Posterior vena cava (tissue), 2 donors: ENCODE data around the gene GAPDHS. TPM values are rescaled to one million over a fixed set of nuclear protein-coding genes. Genes with fewer than 3 reads are reported as not detected.

Source experiments
- DNase-seq: peaks from one replicate; pipeline ENCODE4 v3.0.0-alpha.2; 2020; ENCODE audit warnings: low spot score
- intact Hi-C, 2 donors: fragments of 100-400 bp; cut with DNase I; formaldehyde crosslinking; loops; one replicate each; pipeline versions ENCODE4 v1.14.1 to v1.14.2; 2022 to 2023
- long read RNA-seq, 2 donors: library from polyadenylated mRNA; unstranded; transcript quantifications; one replicate each; pipeline ENCODE4 v2.0.0, GENCODE V29; 2020 to 2021
- total RNA-seq, 2 donors: library from RNA; stranded (reverse); fragmentation: NEBNext Ultra II Directional; extraction: Animal tissue kit (Norgen Biotek cat#: 25700); gene quantifications; one replicate each; pipeline ENCODE4 v1.2.1, GENCODE V29; 2021
- donor health status: DM: yes; HTN: yes; CAD: no.
- donor health status: DM: yes; HTN: yes; CAD: no.

The GAPDHS gene
- not detected for total RNA-seq
- long read RNA-seq, donor 1 = 0 reads
- long read RNA-seq, donor 2 = 0 reads

DNA sequence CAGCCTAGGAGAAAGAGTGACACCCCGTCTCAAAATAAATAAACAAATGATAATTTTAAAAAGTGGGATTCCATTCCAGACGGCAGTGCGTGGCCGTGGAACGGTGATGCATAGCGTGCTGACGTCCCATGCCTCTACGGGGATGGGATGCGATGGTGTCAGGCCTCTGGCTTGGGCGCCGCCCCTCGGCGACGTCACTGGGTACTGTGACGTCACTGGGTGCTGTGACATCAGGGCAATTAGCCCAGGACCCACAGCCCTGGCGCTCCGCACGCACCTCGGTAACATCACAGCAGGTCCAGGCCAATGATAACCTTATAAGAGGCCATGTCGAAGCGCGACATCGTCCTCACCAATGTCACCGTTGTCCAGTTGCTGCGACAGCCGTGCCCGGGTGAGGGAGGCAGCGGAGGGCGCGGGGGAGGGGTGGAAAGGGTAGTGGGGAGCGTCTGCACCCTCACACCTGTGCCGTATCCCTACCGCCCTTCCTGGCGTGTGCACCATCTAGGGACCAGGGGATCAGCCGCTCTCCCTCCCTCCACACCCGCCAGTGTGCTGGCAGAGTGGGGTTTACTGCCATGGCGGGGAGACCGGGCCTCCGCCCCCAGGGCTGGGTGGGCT, at the start of gene GAPDHS:
TSS of gene GAPDHS (plus strand) at position 256 of the 621 bp plus-strand sequence. CDS start at position 328, 72 bp downstream.
- DNase-seq = no peak
- intact Hi-C loops = no loop called here

DNA sequence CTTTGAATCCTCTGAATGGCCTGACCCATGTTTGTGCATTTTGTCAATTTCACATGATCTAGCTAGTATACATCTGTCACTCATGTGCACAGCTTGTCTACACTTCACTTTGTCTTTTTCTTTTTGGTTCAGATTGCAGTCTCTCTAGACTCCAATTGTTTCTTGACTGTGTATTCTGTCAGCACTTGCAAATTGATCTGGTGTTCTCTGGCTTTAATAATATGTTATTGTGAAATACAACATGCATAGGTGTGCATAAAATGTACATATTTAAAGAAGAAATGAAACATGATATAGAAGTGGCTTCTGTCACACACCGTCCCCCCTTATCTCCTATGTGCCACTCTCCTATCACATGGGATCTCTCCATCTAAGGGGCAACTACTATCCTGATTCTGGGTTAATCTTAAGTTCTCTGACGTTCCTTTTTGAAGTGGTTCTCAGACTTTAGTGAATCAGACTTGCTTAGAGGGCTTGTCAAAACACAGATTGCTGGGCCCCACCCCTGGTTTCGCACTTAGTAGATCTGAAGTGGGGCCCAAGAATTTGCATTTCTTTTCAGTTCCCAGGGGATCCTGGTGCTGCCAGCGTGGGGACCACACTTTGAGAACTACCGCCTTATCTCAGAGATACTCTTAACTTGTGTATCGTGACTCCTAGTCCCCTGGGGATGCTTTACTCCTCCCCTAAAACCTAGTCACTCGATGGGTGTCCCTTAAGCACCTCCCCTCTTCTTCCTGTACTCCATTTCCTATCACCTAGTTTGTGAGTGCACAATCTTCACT, 48.8 kb upstream of the GAPDHS start:
- intact Hi-C loops = no loop called here
- no peak for DNase-seq

DNA sequence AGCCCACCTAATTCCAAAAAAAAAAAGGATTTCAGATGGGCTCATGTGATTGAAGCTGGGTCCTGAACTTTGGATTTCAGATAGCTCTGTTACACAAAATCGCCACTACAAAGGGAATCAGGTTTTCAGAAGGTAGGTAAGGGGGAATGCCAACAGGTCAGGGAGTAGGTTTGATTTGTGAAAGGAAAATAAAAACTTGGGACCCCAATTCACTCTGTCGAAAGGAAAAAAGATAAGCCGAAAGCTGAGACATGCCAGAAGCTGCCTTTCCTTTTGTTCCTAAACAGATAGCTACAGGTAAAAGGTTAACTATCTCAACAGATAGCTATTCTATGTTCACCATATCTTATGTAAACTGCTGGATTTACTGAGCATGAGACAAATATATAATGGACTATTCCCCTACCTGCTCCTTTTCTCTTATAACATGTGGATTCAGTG, 47.0 kb upstream of the GAPDHS start:
- no peak for DNase-seq
- intact Hi-C loops = no loop called here

DNA sequence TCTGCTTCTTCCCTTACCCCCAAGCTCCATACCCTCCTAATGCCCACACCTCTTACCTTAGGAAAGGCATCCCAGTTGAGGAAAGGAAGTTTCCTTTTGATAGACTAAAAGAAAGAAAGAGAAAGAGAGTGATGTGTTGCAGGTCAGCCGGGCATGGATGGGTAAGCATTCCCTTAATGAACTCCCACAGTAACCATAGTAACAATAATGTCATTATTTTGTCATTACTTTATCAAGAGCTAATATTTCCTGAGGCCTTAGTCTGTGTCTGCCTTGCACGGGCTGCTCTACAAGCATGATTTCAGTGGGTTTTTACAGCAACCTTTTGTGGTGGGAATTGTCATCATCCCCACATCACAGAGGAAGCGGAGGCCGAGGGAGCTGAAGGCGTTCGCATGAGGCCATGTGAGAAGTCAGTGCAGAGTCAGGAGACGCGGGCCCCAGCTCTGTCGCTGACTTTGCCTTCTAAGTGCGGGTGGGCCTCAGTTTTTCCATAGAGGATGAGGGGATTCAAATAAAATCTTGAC, 45.5 kb upstream of the GAPDHS start:
- intact Hi-C loops = no loop called here

DNA sequence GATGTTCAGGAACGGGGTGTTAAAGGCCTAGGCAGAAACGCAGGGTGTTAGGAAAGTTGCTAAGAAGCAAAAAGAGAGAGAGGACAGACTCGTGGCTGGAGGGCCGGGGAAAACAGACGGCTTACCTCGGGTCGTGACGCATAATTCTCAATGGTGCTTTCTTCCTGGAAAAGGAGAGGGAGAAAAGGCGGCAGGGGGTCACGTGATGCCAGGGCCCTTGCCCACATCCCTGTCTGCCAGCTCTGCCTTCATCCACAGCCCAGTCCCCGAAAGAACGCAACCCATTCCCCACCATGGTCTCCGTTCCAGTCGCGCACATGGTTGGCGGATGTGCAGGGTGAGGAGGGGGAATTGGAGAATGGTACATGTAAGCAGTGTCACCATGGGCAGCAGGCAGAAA, 44.6 kb upstream of the GAPDHS start:
- no peak for DNase-seq
- intact Hi-C loops = no loop called here

More for the DNA sequence above, 45.5 kb upstream of the GAPDHS start:
- DNase-seq = no peak

DNA sequence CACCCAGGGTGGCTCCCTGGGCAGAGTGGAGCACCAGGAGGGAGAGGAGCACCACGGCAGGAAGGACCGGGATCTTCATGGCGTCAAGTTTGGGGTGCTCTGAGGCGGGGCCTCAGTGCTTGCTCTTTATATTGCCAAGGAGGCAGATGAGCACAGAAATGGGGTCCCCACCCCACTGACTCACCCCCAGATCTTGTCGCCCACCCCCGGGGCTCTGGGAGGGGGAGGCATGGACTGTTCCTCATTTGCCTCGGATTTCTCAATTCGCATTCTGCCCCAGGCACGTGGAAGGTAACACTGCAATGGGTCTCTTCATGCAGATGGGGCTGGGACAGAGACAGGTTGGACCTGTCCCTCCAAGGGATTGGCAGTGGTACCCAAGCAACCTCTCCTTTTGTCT, 42.9 kb upstream of the GAPDHS start, which contains the start of gene KRTDAP:
TSS of gene KRTDAP (minus strand) at position 101 of the 400 bp plus-strand sequence. CDS start at position 79, 22 bp downstream.
- no peak for DNase-seq
- intact Hi-C loops = loop anchor here (10.0 kb wide), 2 partner anchors 136 to 216 kb away; partner anchors contain the start of gene FFAR3 (in 2 of the 2)

DNA sequence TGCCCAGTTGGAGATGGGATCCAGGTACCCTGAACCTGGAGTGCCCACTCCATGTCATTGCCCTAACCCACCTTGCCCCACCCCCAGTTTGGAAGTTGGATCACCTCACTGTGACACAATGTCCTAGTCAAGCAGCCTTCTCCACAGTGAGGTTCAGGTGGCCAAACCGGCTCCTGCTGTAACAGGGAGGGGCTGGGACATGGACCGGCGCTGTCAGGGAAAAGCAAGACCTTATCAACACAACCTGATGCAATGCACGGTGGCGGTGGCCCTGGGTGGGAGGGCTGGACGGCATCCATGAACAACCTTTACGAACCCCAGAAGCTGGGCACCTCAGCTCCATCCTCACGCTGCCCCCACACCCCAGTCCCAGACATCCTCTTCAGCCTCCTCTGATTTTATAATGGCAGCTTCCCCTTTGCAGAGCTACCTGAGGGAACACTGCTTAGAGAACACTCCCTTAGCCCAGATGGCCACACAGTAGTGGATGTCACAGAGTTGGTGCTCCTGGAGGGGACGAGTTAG, 41.4 kb upstream of the GAPDHS start:
- intact Hi-C loops = loop anchor here (10.0 kb wide), 2 partner anchors 137 to 217 kb away; partner anchors contain the start of gene FFAR3 (in 2 of the 2)
- DNase-seq = no peak

DNA sequence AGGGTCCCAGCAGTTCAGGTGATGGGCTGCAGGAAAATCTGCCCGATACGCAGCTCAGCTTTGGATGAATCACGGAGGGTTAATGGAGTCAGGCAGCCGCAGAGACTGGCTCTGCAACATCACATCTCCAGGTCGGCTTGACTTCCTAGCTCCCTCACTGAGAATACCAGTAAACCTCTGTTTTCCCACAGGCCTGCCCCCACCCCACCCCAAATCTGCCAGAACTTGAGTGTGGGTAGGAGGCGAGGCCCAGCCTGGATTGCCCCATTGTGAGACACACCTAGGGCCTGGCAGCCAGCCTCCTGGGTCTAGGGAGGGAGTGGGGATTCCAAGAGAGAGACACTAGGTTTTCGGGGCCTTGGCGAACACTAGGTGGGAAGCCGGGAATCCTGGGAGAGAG, 39.3 kb upstream of the GAPDHS start:
- intact Hi-C loops = loop anchor here (10.0 kb wide), 2 partner anchors 139 to 219 kb away; partner anchors contain the start of gene FFAR3 (in 2 of the 2)
- no peak for DNase-seq

DNA sequence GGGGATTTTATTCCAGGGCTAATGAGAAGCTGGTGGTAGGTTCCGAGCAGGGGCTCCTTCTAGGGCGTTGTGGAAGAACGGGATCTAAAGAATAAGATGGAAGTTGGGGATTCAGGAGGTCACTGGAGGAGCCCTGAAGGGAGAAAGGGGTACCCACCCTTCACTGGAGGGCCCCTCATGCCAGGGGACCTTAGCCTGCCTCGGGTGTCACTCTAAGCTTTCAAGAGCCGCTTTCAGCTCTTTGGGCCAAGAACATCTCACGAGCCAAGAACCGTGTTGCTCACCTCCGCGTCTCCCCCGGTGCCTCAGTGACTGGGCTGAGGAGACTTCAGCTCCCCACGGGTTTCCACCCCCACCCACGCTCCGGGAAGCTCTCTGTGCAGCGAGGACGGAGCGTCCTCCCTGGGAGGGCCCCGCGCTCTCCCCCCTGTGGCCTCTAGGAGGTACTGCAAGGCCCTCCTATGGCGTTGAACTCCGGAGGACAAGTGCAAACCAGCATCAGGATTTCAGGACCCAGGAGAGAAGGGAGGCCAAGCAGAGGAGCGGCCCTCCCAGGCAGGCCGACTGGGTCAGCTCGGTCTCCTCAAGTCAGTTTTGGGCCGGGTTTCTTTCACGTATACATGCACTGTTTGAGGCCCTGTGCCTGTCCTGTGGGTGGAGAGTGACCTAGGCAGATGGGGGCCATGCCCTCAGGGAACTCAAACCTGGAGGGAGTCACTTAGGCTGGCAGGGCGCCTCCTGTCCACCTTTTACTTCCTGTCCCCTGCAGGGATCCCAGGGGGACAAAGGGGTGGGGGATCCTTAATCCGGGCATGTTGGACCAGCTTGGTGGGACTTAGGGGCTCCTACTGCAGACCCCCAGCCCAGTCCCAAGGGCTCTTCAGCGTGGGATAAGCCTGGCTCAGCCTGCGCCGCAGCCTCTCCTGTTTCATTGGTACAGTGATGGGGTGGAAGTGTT, 37.9 kb upstream of the GAPDHS start:
- DNase-seq = peak; percentile 91
- intact Hi-C loops = loop anchor here (10.0 kb wide), 2 partner anchors 141 to 221 kb away; partner anchors contain the start of gene FFAR3 (in 2 of the 2)

DNA sequence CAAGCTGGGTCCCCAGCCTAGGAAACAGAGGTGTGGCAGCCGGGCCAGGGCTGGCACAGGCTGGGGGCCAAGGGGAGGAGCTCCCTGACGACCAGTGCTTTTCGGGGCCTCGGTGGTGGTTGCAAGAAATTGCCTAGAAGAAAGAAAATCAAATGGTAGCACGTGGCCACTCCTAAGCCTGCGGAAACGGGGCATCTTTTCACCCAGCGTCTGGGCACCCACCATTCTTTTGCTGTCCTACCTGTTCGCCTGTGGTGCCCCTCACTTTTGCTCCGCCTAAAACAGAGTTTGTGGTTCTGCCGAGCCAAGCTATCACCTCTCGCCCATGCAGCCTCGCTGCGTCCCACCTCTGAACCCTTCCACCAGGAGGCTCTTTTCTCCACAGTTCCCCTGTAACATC, 35.9 kb upstream of the GAPDHS start:
- intact Hi-C loops = loop anchor here (10.0 kb wide), 2 partner anchors 143 to 223 kb away; partner anchors contain the start of gene FFAR3 (in 2 of the 2)
- DNase-seq = no peak

DNA sequence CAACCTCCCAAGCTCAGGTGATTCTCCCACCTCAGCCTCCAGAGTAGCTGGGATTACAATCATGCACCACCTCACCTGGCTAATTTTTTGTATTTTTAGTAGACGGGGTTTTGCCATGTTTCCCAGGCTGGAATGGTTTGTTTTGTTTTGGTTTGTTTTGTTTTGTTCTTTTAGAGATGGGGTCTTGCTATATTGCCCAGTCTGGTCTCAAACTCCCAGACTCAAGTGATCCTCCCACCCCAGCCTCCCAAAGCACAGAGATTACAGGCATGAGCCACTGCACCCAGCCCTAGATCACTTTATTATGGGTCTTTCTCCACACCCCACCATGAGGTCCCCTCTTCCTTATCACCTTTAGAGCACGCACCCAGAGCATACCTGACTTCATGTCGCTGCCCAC, 35.0 kb upstream of the GAPDHS start:
- intact Hi-C loops = loop anchor here (10.0 kb wide), 2 partner anchors 143 to 223 kb away; partner anchors contain the start of gene FFAR3 (in 2 of the 2)
- DNase-seq = no peak

DNA sequence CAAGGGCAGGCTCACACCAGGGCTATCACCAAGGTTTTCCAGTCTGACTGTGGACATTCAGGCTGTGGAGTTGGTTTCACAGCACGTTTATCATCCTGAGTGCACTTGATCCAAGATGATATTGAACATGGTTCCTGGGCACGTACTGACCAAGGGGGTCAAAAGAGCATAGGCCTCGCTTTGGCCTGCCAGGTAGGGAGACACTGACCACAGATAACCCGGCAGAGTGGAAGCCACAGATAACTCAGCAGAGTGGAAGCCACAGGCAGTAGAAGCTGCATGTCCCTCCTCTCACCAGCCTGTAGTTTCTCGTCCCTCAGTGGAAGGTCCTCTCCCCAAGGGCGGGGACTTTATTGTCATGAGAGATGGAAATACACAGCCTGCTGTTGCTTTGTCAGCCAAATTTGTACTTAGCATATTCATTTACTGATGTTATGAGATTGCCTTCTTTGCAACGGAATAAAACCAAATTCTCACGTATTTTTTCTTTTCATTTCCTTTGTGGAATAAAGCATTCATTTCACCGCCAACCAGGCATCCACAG, 34.2 kb upstream of the GAPDHS start:
- no peak for DNase-seq
- intact Hi-C loops = loop anchor here (10.0 kb wide), 2 partner anchors 144 to 224 kb away; partner anchors contain the start of gene FFAR3 (in 2 of the 2)

DNA sequence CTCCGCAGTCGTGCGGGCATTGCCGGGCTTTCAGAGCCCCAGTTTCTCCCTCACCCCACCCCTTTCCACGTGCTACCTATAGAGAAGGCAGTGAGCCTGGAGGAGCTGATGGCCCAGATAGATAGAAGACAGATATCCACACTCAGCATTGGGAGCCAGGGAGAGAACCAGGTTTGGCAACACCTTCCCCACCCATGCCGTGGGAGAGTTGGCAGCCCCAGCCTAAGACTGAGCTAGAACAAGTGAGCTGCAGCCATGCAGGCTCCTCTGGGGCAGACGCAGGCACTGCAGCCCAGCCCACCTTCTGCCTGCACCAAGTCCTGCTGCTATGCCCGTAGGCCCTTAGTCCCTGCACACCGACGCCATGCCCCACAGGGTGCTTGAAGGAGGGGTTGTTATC, 32.6 kb upstream of the GAPDHS start:
- intact Hi-C loops = no loop called here
- DNase-seq = no peak

DNA sequence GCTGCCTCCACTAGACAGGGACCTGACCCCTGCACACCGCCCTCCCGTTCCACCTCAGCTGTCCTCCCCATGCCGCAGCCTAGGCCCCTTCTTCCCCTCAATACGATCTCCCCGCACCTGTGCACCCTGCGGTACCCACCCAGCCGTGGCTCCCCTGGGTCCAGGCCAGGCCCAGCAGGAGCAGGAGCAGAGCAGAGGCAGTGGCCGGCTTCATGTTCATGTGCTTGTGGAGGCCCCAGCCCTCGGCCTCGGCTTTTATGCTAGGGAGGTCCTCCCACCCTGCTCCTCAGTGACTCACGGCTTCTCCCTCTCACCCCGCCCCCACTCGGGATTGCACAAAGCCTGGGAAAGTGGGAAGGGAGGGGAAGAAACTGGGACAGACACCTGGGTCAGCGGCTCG, 31.6 kb upstream of the GAPDHS start:
- intact Hi-C loops = no loop called here

DNA sequence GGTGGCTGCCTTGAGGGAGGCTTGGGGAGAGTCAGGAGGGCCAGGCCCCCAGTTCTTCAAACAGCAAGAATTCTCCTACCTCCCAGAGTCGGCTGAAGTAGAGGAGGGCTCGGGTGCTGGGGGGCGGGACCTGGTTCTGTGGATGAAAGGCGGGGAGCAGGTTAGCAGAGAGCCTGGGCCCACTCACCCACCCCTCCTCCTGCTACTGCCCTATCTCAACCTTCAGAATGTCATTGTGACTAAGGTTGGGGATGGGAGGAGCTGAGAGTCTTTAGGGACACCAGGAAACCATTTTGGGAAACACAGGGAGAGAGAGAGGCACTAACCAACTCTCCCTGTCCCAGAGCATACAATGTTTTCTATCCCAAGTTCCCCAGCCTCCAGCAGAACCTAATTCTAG, 30.5 kb upstream of the GAPDHS start:
- no peak for DNase-seq
- intact Hi-C loops = no loop called here

More for the DNA sequence above, 31.6 kb upstream of the GAPDHS start:
- no peak for DNase-seq

DNA sequence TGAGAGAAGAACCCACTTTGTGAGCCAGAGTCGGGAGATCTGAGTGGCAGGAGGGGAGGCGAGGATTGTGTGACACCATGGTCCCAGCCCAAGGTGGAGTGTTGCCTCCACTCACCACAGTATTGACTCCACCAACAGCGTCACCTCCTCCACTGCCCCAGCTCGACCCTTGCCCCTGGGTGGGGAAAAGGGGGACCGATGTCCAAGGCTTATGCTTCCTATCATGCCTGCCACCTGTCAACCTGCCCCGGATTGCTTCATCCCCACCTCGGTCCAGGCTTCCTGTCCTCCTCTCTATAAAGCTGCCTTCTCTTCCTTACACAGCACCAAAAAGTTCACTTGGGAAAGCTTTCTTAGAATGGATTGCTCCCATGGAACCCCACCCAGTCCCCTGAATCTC, 27.2 kb upstream of the GAPDHS start:
- intact Hi-C loops = no loop called here

DNA sequence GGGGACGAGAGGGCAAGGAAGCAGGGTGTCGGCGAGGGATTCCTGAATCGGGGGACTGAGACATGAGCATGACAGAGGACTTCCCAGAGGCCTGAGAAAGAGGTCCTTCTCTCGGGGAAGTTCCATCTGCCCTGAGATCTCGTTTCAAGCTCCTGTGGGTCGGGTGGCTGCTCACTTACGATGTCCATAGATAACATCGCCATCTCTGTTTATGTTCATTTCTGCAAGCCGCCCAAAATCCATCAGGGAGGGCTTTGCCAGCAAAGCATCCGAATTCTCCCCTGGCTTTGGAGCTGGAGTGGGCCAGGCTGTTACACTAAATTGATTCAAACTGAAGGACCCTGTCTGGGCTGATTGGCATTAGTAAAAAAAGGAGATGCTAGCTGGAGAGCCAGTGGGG, 25.7 kb upstream of the GAPDHS start:
- intact Hi-C loops = no loop called here
- no peak for DNase-seq

More for the DNA sequence above, 27.2 kb upstream of the GAPDHS start:
- DNase-seq = no peak

DNA sequence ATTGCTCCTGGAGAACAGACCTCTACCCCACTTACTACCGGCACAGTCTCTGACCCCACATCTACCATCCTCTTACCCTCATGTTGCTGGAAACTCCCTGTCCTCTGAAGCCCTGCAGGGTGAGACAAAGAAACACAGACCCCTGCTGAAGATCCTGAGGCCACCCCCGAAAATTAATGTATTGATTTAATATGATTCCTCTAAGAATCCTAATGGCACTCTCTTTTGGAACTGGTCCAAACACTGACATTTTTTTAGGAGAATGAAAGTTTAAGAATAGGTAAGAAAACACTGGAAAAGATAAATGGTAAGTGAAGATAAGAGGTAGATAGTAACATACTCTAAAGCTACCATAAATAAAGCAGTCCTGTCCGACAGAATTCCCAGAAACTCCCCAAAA, 25.1 kb upstream of the GAPDHS start:
- no peak for DNase-seq

More for the DNA sequence above, 25.1 kb upstream of the GAPDHS start:
- intact Hi-C loops = no loop called here
